ENCODE data around the gene NRN1L. TPM values are rescaled to one million over a fixed set of nuclear protein-coding genes. Genes with fewer than 3 reads are reported as not detected.
"Not testable (repeated sequence)": the region's sequence is repeated elsewhere in the genome, so short reads cannot be mapped to it uniquely, and the experiment has no call there.

NRN1L gene
- polyA plus RNA-seq, 3 donors = not detected

DNA sequence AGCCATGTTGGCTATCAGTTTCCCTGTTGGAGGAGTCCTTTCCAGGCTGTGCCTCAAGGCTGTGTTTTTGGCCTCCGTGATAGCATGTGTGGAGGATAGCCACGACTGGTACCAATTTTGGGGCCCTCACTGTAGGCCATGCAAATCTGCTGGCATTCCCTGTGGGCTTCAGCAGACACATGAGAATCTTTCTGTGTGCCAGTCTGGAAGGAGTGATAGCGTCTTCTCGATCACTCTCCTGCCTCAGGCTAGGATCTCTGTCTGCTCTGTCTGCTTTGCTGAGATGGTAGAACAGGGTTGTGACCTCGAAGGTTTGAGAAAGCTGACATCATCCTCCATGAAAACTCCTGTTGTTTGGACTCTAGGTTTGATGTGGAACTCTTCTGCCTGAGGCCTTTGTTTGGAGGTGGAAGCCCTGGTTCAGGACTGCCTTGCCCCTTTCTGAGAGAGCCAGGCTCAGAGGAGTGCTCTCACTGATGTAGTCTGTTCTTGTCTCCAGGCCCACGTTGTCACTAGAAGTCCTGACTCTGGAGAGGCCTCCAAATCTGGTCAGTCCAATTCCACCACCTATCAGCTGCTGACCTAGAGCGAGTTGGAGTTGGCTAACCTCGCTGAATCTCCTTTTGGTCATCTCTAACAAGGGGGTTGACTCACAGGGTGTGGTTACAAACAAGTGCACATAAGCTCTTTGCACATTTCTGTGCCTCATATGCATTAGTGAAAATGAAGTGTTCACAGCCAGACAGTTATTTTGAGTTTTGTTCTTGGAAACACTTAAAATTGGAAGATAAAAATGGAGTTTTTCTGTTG lies 23.9 kb upstream of the NRN1L start:
- no peak for DNase-seq (ENCODE audit: low read depth in 3 of 3, low spot score in 2 of 3)

- no peak for DNase-seq (ENCODE audit: low read depth in 3 of 3, low spot score in 2 of 3)
These were observed 22.8 kb upstream of the NRN1L start for GRCh38 chr16:67861877-67862276.

DNA sequence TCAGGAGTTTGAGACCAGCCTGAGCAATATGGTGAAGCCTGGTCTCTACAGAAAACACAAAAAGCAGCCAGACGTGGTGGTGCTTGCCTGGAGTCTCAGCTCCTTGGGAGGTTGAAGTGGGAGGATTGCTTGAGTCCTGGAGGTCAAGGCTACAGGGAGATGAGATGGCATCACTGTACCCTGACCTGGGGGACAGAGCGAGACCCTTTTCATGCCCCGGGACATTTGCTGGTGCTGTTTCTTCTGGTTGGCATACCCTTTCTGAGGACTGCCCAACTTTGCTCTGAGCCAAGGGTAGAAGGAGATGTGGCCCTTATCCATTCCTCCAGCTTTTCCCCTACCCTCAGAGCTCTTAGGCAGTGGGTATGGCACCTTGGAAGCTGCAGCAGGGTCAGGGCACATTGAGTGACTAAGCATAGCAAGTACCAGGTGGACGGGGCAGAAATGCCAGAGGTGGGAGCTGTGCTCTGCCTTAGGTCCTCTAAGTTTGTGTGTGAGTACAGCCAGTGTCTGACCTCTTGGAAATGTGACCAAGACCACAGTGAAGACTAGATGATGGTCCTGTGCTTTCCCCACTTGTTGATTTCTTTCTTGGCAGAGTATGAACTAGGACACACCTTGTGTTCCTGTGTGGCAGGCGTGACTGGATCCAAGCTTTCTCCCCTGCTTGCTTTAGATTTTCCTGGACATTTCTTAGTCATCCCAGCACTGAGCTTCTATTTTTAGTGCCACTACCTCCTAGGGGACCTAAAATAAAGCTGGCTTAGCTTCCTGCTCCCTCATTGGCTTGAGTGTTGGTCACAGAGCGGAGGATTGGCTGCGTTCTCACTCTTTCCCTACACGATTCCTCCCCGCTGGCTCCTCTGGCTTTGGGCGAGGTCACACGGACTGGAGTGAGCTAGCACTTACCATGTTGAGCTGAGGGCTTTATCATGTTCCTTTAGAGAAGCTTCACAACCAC lies 21.8 kb upstream of the NRN1L start:
- no peak for DNase-seq (ENCODE audit: low read depth in 3 of 3, low spot score in 2 of 3)

DNA sequence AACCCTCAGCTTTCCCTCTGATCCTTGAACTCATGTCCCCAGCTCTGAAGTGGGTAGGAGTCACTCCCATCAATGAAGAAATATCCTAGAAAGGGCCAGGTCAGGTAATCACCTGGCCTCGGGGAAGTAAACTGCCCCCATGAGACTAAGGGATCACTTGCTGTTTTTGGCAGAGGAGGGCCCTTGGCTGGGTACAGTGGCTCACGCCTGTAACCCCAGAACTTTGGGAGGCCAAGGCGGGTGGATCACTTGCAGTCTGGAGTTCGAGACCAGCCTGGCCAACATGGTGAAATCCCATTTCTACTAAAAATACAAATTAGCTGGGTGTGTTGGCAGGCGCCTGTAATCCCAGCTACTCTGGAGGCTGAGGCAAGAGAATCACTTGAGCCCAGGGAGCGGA lies 20.6 kb upstream of the NRN1L start:
- DNase-seq (ENCODE audit: low read depth in 3 of 3, low spot score in 2 of 3) = not testable (repeated sequence)

- no peak for DNase-seq (ENCODE audit: low read depth in 3 of 3, low spot score in 2 of 3)
These were observed 20.1 kb upstream of the NRN1L start for GRCh38 chr16:67864594-67864993.

DNA sequence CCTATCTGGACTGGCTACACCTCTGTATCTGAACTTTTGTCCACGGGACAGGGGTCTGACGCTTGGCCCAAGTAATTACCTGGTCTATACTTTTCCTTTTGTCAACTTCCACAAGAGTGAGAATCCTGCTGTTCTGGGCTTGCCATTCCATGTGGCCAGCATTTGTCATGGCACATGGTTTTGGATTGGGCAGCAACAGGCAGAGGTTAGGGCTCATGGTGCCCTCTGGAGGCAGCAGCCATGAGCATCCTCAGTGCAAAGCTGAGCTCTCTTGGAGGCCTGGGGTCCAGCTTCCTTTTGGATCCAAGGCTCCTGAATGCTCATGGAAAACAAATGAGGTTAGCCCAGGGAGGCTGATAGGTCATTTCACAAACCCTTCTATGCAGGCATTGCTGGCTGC lies 19.4 kb upstream of the NRN1L start:
- DNase-seq (ENCODE audit: low read depth in 3 of 3, low spot score in 2 of 3) = no peak

GRCh38 chr16:67868290-67868689 lies 16.4 kb upstream of the NRN1L start:
- DNase-seq (ENCODE audit: low read depth in 3 of 3, low spot score in 2 of 3) = no peak

- DNase-seq (ENCODE audit: low read depth in 3 of 3, low spot score in 2 of 3) = no peak
These were observed 15.0 kb upstream of the NRN1L start for GRCh38 chr16:67869653-67870052.

DNA sequence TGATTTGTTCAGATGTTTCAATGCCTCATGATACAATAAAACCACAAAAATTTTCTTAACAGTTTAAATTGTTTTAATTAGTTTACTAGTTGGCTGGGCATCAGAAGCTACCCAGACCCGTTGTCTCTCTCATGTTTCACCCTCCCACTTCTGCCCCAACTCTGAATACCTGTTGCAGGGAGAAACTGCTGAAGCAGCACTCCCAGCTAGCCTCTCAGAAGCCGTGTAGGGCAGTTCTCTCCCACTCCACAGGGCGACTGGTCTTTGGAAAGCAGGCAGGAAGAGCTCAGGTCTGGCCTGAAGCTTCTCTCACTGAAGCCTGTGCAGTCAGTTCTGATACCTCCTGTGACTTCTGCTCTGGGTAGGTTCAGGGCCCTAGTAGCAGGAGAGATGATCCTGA lies 13.4 kb upstream of the NRN1L start:
- DNase-seq (ENCODE audit: low read depth in 3 of 3, low spot score in 2 of 3) = no peak

GRCh38 chr16:67872131-67872630 lies 12.5 kb upstream of the NRN1L start:
- DNase-seq (ENCODE audit: low read depth in 3 of 3, low spot score in 2 of 3) = no peak

- no peak for DNase-seq (ENCODE audit: low read depth in 3 of 3, low spot score in 2 of 3)
These were observed 11.9 kb upstream of the NRN1L start, which contains the start of gene EDC4 for GRCh38 chr16:67872631-67873434. TSS of gene EDC4 (plus strand) at chr16:67873052. CDS start at chr16:67873262, 210 bp downstream.

- no peak for DNase-seq (ENCODE audit: low read depth in 3 of 3, low spot score in 2 of 3)
These were observed 11.0 kb upstream of the NRN1L start for GRCh38 chr16:67873435-67874370.

GRCh38 chr16:67874372-67874771 lies 10.3 kb upstream of the NRN1L start:
- no peak for DNase-seq (ENCODE audit: low read depth in 3 of 3, low spot score in 2 of 3)

GRCh38 chr16:67877064-67877463 lies 7.6 kb upstream of the NRN1L start:
- no peak for DNase-seq (ENCODE audit: low read depth in 3 of 3, low spot score in 2 of 3)

DNA sequence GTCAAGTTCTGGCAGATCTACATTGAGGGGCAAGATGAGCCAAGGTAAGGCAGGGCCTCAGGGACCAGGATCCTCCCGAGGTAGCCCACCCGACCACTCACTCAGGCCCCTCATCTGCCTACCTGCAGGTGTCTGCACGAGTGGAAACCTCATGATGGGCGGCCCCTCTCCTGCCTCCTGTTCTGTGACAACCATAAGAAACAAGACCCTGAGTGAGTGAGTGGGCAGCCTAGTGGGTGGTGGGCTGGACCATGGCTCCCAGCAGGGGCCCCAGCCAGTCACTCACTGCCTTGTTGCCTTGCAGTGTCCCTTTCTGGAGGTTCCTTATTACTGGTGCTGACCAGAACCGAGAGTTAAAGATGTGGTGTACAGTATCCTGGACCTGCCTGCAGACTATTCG lies 6.5 kb upstream of the NRN1L start:
- no peak for DNase-seq (ENCODE audit: low read depth in 3 of 3, low spot score in 2 of 3)

DNA sequence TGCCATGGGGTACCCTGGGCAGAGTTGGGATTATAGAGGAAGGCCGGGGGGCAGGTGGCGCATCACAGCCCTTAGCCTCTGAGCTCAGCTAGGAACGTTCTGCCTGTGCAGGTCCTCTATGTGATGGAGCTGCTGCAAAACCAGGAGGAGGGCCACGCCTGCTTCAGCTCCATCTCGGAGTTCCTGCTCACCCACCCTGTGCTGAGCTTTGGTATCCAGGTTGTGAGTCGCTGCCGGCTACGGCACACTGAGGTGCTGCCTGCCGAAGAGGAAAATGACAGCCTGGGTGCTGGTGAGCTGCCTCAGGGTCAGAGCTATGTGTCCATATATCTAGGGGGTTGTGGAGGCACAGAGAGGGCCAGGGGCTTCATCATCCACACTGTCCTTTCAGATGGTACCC lies 5.8 kb upstream of the NRN1L start:
- DNase-seq (ENCODE audit: low read depth in 3 of 3, low spot score in 2 of 3) = no peak

- DNase-seq (ENCODE audit: low read depth in 3 of 3, low spot score in 2 of 3) = no peak
These were observed 5.2 kb upstream of the NRN1L start for GRCh38 chr16:67879462-67879861.

DNA sequence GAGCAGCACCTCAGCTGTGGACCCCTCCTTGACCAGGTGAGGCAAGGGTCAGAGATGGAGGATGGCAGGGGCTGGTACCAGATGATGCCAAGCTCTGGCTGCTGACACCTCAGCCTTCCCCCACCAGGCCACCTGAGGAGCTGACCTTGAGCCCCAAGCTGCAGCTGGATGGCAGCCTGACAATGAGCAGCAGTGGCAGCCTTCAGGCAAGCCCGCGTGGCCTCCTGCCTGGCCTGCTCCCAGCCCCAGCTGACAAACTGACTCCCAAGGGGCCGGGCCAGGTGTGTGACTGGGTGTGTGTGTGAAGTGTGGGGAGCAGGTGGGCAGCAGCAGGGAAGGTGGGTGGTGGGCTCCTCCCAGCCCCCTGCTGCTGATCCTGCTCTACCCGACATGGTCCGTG lies 4.7 kb upstream of the NRN1L start:
- no peak for DNase-seq (ENCODE audit: low read depth in 3 of 3, low spot score in 2 of 3)

GRCh38 chr16:67880584-67880983 lies 4.1 kb upstream of the NRN1L start:
- DNase-seq (ENCODE audit: low read depth in 3 of 3, low spot score in 2 of 3) = no peak
